GM12872 (cell line): ENCODE data around the gene FAM200B.

Experiments
- CTCF ChIP-seq: IDR thresholded peaks from 3 replicates; pipeline ENCODE4 v1.5.1; 2011; ENCODE audit warnings: low read depth, mild to moderate bottlenecking, low read length, moderate library complexity; ENCODE audit not compliant: insufficient read depth

Gene FAM200B

GRCh38 chr4:15658136-15658770 is 23.4 kb upstream of the FAM200B start:
- no peak for TF ChIP-seq CTCF

DNA sequence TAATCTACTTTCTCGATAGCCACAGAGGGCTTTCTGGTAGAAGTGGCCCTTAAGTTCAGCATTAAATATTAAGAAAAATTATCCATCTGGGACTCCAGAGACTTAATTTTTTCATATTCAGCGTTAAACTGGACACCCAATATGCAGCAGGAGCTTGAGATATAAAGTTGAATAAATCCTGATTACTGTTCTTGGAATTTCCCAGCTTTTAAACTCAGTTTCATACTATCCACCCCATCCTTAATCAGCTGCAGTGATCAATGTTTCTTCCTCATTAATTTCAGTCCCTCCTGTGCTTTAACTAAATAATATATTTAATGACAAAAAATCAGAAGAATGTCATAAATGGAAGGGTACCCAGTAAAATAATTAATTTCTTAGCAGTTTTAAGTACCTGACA is 22.8 kb upstream of the FAM200B start:
- no peak for TF ChIP-seq CTCF

GRCh38 chr4:15659768-15660570 is 21.7 kb upstream of the FAM200B start:
- no peak for TF ChIP-seq CTCF

DNA sequence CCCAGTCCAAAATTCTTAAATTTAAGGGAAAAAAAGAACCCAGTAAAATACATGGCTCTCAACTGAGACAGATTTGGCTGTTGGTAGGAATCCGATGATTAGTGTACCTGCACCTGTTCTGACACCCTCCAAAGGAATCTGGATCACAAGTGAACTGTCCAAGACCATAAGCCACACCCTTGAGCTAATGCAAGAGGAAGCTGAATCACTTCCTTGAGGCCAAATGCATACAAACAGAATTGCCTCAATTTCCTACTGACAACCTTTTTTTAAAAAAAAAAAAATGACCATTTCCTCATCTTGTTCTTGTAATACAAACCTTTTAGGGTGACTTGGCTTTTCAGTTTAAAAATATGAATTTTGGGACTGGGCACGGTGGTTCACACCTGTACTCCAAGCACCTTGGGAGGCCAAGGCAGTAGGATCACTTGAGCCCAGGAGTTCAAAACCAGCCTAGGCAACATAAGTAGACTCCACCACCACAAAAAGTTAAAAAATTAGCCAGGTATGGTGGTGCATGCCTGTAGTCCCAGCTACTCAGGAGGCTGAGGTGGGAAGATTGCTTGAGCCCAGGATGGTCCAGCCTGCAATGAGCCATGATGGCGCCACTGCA is 15.8 kb upstream of the FAM200B start:
- no peak for TF ChIP-seq CTCF

- TF ChIP-seq CTCF, result no peak
Measured at GRCh38 chr4:15667006-15667405, 14.6 kb upstream of the FAM200B start.

- no peak for TF ChIP-seq CTCF
Measured at GRCh38 chr4:15668566-15669435, 12.8 kb upstream of the FAM200B start.

GRCh38 chr4:15670576-15670975 is 11.1 kb upstream of the FAM200B start:
- TF ChIP-seq CTCF, result no peak
